A549 (cell line): ENCODE results near the gene DDX25.
A peak's percentile ranks its signal among the peaks of the same experiment; 100 is the strongest.

Experiments used
- BHLHE40 ChIP-seq: IDR thresholded peaks from 2 replicates; pipeline ENCODE4 v1.6.1; 2012; ENCODE audit warnings: low read depth, low read length, inconsistent platforms
- CTCF ChIP-seq: fragments of >200 bp; sonication (Bioruptor Twin); formaldehyde crosslinking; IDR thresholded peaks from 3 replicates; pipeline ENCODE4 v1.5.1; 2016
- ELK1 ChIP-seq: fragments of 150-350 bp; IDR thresholded peaks from 2 replicates; pipeline ENCODE4 v1.6.1; 2014; ENCODE audit warnings: low read depth, mild to moderate bottlenecking, low read length
- GATA3 ChIP-seq: IDR thresholded peaks from 2 replicates; pipeline ENCODE4 v1.6.1; 2012; ENCODE audit warnings: borderline replicate concordance
- HDAC2 ChIP-seq: fragments of 200-600 bp; sonication (generic); IDR thresholded peaks from 2 replicates; pipeline ENCODE4 v1.6.1; 2016
- MYC ChIP-seq: IDR thresholded peaks from 2 replicates; pipeline ENCODE4 v1.6.1; 2012; ENCODE audit warnings: mild to moderate bottlenecking, inconsistent platforms, low read length, improper control_type of control experiment, borderline replicate concordance
- NFE2L2 ChIP-seq: fragments of 150-350 bp; conservative IDR thresholded peaks from 2 replicates; pipeline ENCODE4 v1.6.1; 2014; ENCODE audit warnings: low read length
- PBX3 ChIP-seq: IDR thresholded peaks from 2 replicates; pipeline ENCODE4 v1.6.1; 2012
- POLR2A ChIP-seq: IDR thresholded peaks from 2 replicates; pipeline ENCODE4 v1.6.1; 2012; ENCODE audit warnings: mild to moderate bottlenecking, low read length
- POLR2AphosphoS2 ChIP-seq: conservative IDR thresholded peaks from 2 replicates; pipeline ENCODE4 v1.6.1; 2012; ENCODE audit warnings: low read length, improper control_type of control experiment, inconsistent platforms
- RAD21 ChIP-seq, 2 experiments: fragments of >200 bp in 1 of 2; sonication (Bioruptor Twin) in 1 of 2; formaldehyde crosslinking in 1 of 2; IDR thresholded peaks in 1 of 2; conservative IDR thresholded peaks in 1 of 2; 2 replicates in 1 of 2; 3 replicates in 1 of 2; pipeline ENCODE4 v1.6.1; 2012 to 2018; ENCODE audit warnings: inconsistent platforms in 1 of 2
- RCOR1 ChIP-seq: fragments of 150-350 bp; IDR thresholded peaks from 2 replicates; pipeline ENCODE4 v1.6.1; 2014; ENCODE audit warnings: antibody characterized with exemption, low read length, low read depth
- REST ChIP-seq: fragments of 200-600 bp; sonication (generic); IDR thresholded peaks from 2 replicates; pipeline ENCODE4 v1.6.1; 2016; ENCODE audit warnings: antibody characterized with exemption, mild to moderate bottlenecking, moderate library complexity
- TP53 ChIP-seq: fragments of 250-450 bp; sonication (Bioruptor Pico); IDR thresholded peaks from 2 replicates; pipeline ENCODE4 v1.5.0; 2021; ENCODE audit warnings: mild to moderate bottlenecking, moderate library complexity

GRCh38 chr11:125887373-125888324, 16.7 kb upstream of the DDX25 start, which contains the start of gene HYLS1:
- TF ChIP-seq TP53 = no peak
- no peak for TF ChIP-seq POLR2AphosphoS2
- TF ChIP-seq HDAC2 = no peak
- no peak for TF ChIP-seq CTCF
- TF ChIP-seq BHLHE40 = no peak
- no peak for TF ChIP-seq REST
- TF ChIP-seq MYC = no peak; the same call in 1 of the 2 replicates
- TF ChIP-seq RCOR1 = no peak
- TF ChIP-seq GATA3 = 0 out of 2 replicates have a peak, but pooled peaks have one; percentile 3
- no peak for TF ChIP-seq NFE2L2
- peak; percentile 78 for TF ChIP-seq POLR2A
- TF ChIP-seq ELK1 = no peak
- no peak for TF ChIP-seq PBX3
- no peak for TF ChIP-seq RAD21 (conservative IDR thresholded peaks at IDR 0.05 in 1 of 2, IDR thresholded peaks at IDR 0.05 in 1 of 2)
